ENCODE data around the gene PACRG. TPM values are rescaled to one million over a fixed set of nuclear protein-coding genes. Genes with fewer than 3 reads are reported as not detected.

The PACRG gene
- total RNA-seq, 3 donors from 2014 or later: 0.64 to 6.4 (median 4.6) TPM

DNA sequence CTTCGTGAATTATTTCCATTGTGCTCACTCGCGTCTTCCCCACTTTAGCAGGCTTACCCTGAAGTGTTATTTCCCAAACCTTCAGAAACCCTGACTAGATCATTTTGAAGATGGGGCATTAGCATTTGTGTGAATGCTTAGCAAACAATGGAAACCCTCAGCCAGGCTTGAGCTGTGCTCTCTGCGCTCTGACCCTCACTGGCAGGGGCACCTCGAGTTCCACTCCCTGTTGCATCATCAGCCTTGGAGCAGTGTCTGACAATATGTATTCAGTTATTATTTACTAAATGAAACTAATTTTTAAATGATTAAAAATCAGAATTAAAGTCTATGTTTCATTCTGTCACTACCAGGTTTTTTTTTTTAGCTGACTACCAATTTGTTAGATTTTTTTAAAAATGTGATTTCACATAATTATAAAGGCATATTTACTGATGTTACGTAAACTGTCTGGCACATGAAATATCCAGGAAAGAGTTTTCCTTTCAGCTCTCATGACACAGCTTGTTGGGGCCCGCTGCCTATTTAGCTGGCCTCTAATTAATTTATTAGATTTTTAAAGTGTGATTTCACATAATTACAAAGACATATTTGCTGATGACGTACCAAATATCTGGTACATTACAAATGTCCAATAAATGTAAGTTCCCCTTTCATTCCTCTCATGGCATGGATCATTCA lies 155.2 kb downstream of the PACRG start:
- Histone ChIP-seq H3K27me3 (no peaks in the 10 kb centered on the region), H3K9me3 (no peaks in the 10 kb centered on the region), H3K36me3 (no peaks in the 10 kb centered on the region), H3K27ac (no peak overlapping the region), H3K4me1 (no peaks in the 10 kb centered on the region), H3K4me3 (no peak overlapping the region)
- no peak for DNase-seq (ENCODE audit: low spot score in 2 of 2)
- intact Hi-C loops (cut with DNase I; ENCODE audit: low total_unique reads): loop anchor here (5.0 kb wide), 1 partner anchor 831 kb away; no protein-coding TSS in a partner anchor
- no peak for TF ChIP-seq POLR2AphosphoS5 (IDR thresholded peaks at IDR 0.05)
- no peak for TF ChIP-seq POLR2A (IDR thresholded peaks at IDR 0.05)
- TF ChIP-seq, protein P1, sequence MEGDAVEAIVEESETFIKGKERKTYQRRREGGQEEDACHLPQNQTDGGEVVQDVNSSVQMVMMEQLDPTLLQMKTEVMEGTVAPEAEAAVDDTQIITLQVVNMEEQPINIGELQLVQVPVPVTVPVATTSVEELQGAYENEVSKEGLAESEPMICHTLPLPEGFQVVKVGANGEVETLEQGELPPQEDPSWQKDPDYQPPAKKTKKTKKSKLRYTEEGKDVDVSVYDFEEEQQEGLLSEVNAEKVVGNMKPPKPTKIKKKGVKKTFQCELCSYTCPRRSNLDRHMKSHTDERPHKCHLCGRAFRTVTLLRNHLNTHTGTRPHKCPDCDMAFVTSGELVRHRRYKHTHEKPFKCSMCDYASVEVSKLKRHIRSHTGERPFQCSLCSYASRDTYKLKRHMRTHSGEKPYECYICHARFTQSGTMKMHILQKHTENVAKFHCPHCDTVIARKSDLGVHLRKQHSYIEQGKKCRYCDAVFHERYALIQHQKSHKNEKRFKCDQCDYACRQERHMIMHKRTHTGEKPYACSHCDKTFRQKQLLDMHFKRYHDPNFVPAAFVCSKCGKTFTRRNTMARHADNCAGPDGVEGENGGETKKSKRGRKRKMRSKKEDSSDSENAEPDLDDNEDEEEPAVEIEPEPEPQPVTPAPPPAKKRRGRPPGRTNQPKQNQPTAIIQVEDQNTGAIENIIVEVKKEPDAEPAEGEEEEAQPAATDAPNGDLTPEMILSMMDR (IDR thresholded peaks at IDR 0.05): no peak

DNA sequence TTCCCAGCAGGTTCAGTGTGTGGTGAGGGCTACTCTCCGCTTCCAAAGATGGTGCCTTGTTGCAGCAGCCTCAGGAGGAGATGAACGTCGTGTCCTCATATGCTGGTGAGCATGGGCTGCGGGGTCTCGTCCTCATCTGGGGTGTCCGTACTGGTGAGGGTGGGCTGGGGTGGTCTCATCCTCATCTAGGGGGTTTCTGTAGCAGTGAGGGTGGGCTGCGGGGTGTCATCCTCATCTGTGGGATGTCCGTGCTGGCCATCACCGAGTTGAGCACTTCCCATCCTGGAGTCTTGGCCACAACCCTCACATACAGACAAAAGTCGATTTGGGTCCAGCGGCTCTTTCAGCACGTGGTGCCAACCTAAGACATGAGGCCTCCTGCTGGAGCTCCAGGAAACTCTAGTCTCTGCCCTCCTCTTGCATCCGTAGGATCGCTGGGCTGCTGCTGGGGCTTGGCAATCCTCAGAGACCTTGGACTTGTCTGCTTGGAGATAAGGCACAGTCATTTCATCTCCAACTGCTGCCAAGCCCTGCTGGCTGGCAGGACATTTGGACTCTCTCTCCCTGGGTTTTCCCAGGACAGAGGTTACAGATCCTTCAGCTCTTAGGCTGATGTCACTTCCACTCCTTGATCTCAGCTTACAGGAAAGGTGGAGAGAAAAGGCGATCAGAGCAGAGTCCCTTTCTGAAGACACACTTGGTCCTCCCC lies 160.4 kb downstream of the PACRG start:
- Histone ChIP-seq H3K4me3 (no peak overlapping the region), H3K27ac (no peak overlapping the region), H3K36me3 (no peaks in the 10 kb centered on the region), H3K9me3 (no peaks in the 10 kb centered on the region), H3K27me3 (no peaks in the 10 kb centered on the region), H3K4me1 (no peaks in the 10 kb centered on the region)
- intact Hi-C loops (cut with DNase I; ENCODE audit: low total_unique reads): loop anchor here (5.0 kb wide), 1 partner anchor 799 kb away; no protein-coding TSS in a partner anchor
- no peak for DNase-seq (ENCODE audit: low spot score in 2 of 2)
- TF ChIP-seq, protein P1 (IDR thresholded peaks at IDR 0.05): no peak
- no peak for TF ChIP-seq POLR2A (IDR thresholded peaks at IDR 0.05)
- TF ChIP-seq POLR2AphosphoS5 (IDR thresholded peaks at IDR 0.05): no peak

DNA sequence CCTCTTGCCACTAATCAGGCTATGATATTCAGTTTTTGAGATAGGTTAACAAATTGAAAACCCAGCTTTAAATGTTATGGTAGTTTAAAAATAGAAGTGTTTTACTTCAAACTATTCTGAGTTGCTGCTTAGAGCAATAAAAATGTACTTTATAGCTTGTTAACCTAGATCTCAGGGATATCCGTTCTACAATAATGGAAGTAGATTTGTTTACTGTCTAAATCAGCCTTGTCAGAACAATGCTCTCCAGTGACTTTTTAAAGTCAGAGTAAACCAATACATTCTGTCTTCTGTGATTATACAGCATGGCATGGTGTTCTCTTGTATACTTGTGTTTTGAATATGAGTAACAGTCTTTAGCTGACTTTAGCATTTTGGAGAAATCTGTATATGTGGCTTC lies 161.5 kb downstream of the PACRG start:
- Histone ChIP-seq H3K27me3 (no peaks in the 10 kb centered on the region), H3K4me3 (no peak overlapping the region), H3K9me3 (no peaks in the 10 kb centered on the region), H3K27ac (no peak overlapping the region), H3K36me3 (no peaks in the 10 kb centered on the region), H3K4me1 (no peaks in the 10 kb centered on the region)
- DNase-seq (ENCODE audit: low spot score in 2 of 2): no peak
- no peak for TF ChIP-seq POLR2A (IDR thresholded peaks at IDR 0.05)
- TF ChIP-seq, protein P1 (IDR thresholded peaks at IDR 0.05): no peak
- TF ChIP-seq POLR2AphosphoS5 (IDR thresholded peaks at IDR 0.05): no peak
- intact Hi-C loops (cut with DNase I; ENCODE audit: low total_unique reads): loop anchor here (5.0 kb wide), 1 partner anchor 798 kb away; no protein-coding TSS in a partner anchor

DNA sequence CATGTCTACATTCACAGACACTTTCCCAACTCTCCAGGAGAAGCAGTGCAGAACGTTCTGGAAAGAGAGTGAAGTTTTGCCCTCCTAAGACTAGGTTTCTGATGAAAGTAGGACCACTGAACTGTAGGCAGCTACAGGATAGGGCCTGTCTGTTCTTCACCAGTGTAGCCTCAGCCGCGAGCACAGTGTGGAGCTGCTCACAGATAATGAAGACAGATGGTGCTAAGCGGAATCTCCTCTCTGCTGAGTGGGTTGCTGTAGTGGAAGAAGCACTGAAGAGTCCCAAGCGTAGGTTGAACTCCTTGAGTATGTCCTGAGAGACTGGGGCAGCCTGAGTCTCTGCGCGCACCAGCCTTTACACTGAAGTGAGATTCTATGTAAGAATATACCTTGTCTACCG lies 170.2 kb downstream of the PACRG start:
- H3K27me3 ChIP-seq: no peaks in the 10 kb centered on the region
- H3K4me3 ChIP-seq: no peak overlapping the region
- H3K27ac ChIP-seq: no peak overlapping the region
- no peaks in the 10 kb centered on the region for H3K9me3 ChIP-seq
- intact Hi-C loops (cut with DNase I; ENCODE audit: low total_unique reads): no loop called here
- TF ChIP-seq, protein P1 (IDR thresholded peaks at IDR 0.05): no peak
- TF ChIP-seq POLR2A (IDR thresholded peaks at IDR 0.05) (no peak), POLR2AphosphoS5 (IDR thresholded peaks at IDR 0.05) (no peak)
- DNase-seq (ENCODE audit: low spot score in 2 of 2): no peak
- H3K4me1 ChIP-seq: no peaks in the 10 kb centered on the region
- H3K36me3 ChIP-seq: no peaks in the 10 kb centered on the region

DNA sequence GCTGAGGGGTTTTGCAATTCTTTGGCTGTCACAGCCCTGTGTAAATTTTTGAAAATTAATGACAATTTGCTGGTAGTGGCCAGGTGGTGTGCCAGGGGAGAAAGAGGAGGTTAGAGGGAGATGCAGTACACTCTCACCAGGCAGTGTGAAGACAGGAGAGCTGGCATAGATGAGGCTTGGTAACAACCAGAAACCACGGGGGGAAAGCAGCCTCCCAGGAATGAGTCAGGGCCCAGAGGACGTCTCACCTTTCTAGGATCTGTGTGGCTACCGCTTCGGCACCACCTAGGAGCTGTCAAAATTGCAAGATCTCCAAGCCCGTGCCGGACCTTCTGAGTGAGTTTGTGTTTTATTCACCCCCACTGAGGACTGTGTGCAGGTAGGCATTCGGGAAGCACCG lies 171.4 kb downstream of the PACRG start:
- no peaks in the 10 kb centered on the region for H3K9me3 ChIP-seq
- intact Hi-C loops (cut with DNase I; ENCODE audit: low total_unique reads): no loop called here
- TF ChIP-seq, protein P1 (IDR thresholded peaks at IDR 0.05): no peak
- no peaks in the 10 kb centered on the region for H3K36me3 ChIP-seq
- no peaks in the 10 kb centered on the region for H3K4me1 ChIP-seq
- no peaks in the 10 kb centered on the region for H3K27me3 ChIP-seq
- H3K4me3 ChIP-seq: no peak overlapping the region
- H3K27ac ChIP-seq: no peak overlapping the region
- no peak for DNase-seq (ENCODE audit: low spot score in 2 of 2)
